Measurements from ENCODE around the gene ESRRG. TPM values are rescaled to one million over a fixed set of nuclear protein-coding genes. Genes with fewer than 3 reads are reported as not detected.

Gene ESRRG
- total RNA-seq, 2 experiments from 2014 or later: not detected

- Mint-ChIP-seq H3K4me1 (ENCODE audit: low read depth) (no peaks in the 10 kb centered on the region), H3K36me3 (ENCODE audit: low read depth) (no peaks in the 10 kb centered on the region)
- intact Hi-C loops (cut with micrococcal nuclease): no loop called here
Observed at GRCh38 chr1:216614011-216614934, 109.0 kb downstream of the ESRRG start.

GRCh38 chr1:216612291-216612690 lies 110.9 kb downstream of the ESRRG start:
- H3K27me3 Mint-ChIP-seq (ENCODE audit: low read depth): no peaks in the 10 kb centered on the region
- no peak overlapping the region for H3K4me3 Mint-ChIP-seq
- H3K9me3 Mint-ChIP-seq: peaks cover 4% of the 10 kb centered on the region
- DNase-seq: no peak
- no peaks in the 10 kb centered on the region for H3K36me3 Mint-ChIP-seq (ENCODE audit: low read depth)
- no peaks in the 10 kb centered on the region for H3K4me1 Mint-ChIP-seq (ENCODE audit: low read depth)
- CTCF ChIA-PET: no interaction called here
- intact Hi-C loops (cut with micrococcal nuclease): no loop called here
- no peak overlapping the region for H3K27ac Mint-ChIP-seq

More at GRCh38 chr1:216614011-216614934, 109.0 kb downstream of the ESRRG start:
- H3K27me3 Mint-ChIP-seq (ENCODE audit: low read depth): no peaks in the 10 kb centered on the region
- no peak overlapping the region for H3K4me3 Mint-ChIP-seq
- H3K27ac Mint-ChIP-seq: no peak overlapping the region
- no peak for DNase-seq
- peaks cover 4% of the 10 kb centered on the region for H3K9me3 Mint-ChIP-seq
- CTCF ChIA-PET: no interaction called here

- H3K27ac Mint-ChIP-seq: no peak overlapping the region
- DNase-seq: no peak
- no peaks in the 10 kb centered on the region for H3K36me3 Mint-ChIP-seq (ENCODE audit: low read depth)
Observed at GRCh38 chr1:216607067-216607697, 116.0 kb downstream of the ESRRG start.

GRCh38 chr1:216606047-216606637 lies 117.1 kb downstream of the ESRRG start:
- H3K27ac Mint-ChIP-seq: no peak overlapping the region
- peaks cover 3% of the 10 kb centered on the region for H3K9me3 Mint-ChIP-seq
- intact Hi-C loops (cut with micrococcal nuclease): no loop called here
- no peak overlapping the region for H3K4me3 Mint-ChIP-seq
- H3K4me1 Mint-ChIP-seq (ENCODE audit: low read depth): no peaks in the 10 kb centered on the region
- CTCF ChIA-PET: interaction anchor here (0.8 kb wide), 1 partner anchor 1084 kb away, joined by 3 read pairs; no protein-coding TSS in a partner anchor
- DNase-seq: no peak
- H3K36me3 Mint-ChIP-seq (ENCODE audit: low read depth): no peaks in the 10 kb centered on the region
- peaks cover 11% of the 10 kb centered on the region for H3K27me3 Mint-ChIP-seq (ENCODE audit: low read depth)

More at GRCh38 chr1:216607067-216607697, 116.0 kb downstream of the ESRRG start:
- CTCF ChIA-PET: no interaction called here
- H3K4me1 Mint-ChIP-seq (ENCODE audit: low read depth): no peaks in the 10 kb centered on the region
- H3K9me3 Mint-ChIP-seq: peaks cover 7% of the 10 kb centered on the region
- intact Hi-C loops (cut with micrococcal nuclease): no loop called here
- no peak overlapping the region for H3K4me3 Mint-ChIP-seq
- H3K27me3 Mint-ChIP-seq (ENCODE audit: low read depth): peaks cover 4% of the 10 kb centered on the region

- H3K27me3 Mint-ChIP-seq (ENCODE audit: low read depth): peaks cover 20% of the 10 kb centered on the region
- no peak overlapping the region for H3K27ac Mint-ChIP-seq
- H3K4me1 Mint-ChIP-seq (ENCODE audit: low read depth): peaks cover 4% of the 10 kb centered on the region
- CTCF ChIA-PET: interaction anchor here (0.6 kb wide), 1 partner anchor 48 kb away, joined by 3 read pairs; no protein-coding TSS in a partner anchor
- H3K36me3 Mint-ChIP-seq (ENCODE audit: low read depth): no peaks in the 10 kb centered on the region
- H3K4me3 Mint-ChIP-seq: no peak overlapping the region
- intact Hi-C loops (cut with micrococcal nuclease): no loop called here
- DNase-seq: no peak
- peaks cover 3% of the 10 kb centered on the region for H3K9me3 Mint-ChIP-seq
Observed at GRCh38 chr1:216604771-216605170, 118.5 kb downstream of the ESRRG start.

GRCh38 chr1:216600730-216601609 lies 122.3 kb downstream of the ESRRG start:
- Mint-ChIP-seq H3K4me1 (ENCODE audit: low read depth) (peaks cover 4% of the 10 kb centered on the region), H3K9me3 (peaks cover 3% of the 10 kb centered on the region), H3K4me3 (no peak overlapping the region), H3K36me3 (ENCODE audit: low read depth) (no peaks in the 10 kb centered on the region), H3K27me3 (ENCODE audit: low read depth) (peaks cover 25% of the 10 kb centered on the region), H3K27ac (no peak overlapping the region)
- intact Hi-C loops (cut with micrococcal nuclease): no loop called here
- CTCF ChIA-PET: no interaction called here
- no peak for DNase-seq

- Mint-ChIP-seq H3K4me1 (ENCODE audit: low read depth) (peaks cover 4% of the 10 kb centered on the region), H3K9me3 (peaks cover 3% of the 10 kb centered on the region), H3K27me3 (ENCODE audit: low read depth) (peaks cover 25% of the 10 kb centered on the region), H3K27ac (no peak overlapping the region), H3K36me3 (ENCODE audit: low read depth) (no peaks in the 10 kb centered on the region), H3K4me3 (no peak overlapping the region)
- CTCF ChIA-PET: no interaction called here
- no peak for DNase-seq
- intact Hi-C loops (cut with micrococcal nuclease): no loop called here
Observed at GRCh38 chr1:216599851-216600250, 123.4 kb downstream of the ESRRG start.

- Mint-ChIP-seq H3K36me3 (ENCODE audit: low read depth) (no peaks in the 10 kb centered on the region), H3K4me1 (ENCODE audit: low read depth) (peaks cover 4% of the 10 kb centered on the region)
Observed at GRCh38 chr1:216598448-216598847, 124.8 kb downstream of the ESRRG start.

GRCh38 chr1:216596281-216596862 lies 126.9 kb downstream of the ESRRG start:
- no peak for DNase-seq
- Mint-ChIP-seq H3K9me3 (peaks cover 2% of the 10 kb centered on the region), H3K36me3 (ENCODE audit: low read depth) (no peaks in the 10 kb centered on the region), H3K4me1 (ENCODE audit: low read depth) (peaks cover 4% of the 10 kb centered on the region), H3K4me3 (no peak overlapping the region), H3K27me3 (ENCODE audit: low read depth) (peaks cover 14% of the 10 kb centered on the region), H3K27ac (no peak overlapping the region)
- CTCF ChIA-PET: no interaction called here
- intact Hi-C loops (cut with micrococcal nuclease): no loop called here

More at GRCh38 chr1:216598448-216598847, 124.8 kb downstream of the ESRRG start:
- Mint-ChIP-seq H3K27me3 (ENCODE audit: low read depth) (peaks cover 25% of the 10 kb centered on the region), H3K4me3 (no peak overlapping the region), H3K27ac (no peak overlapping the region), H3K9me3 (peaks cover 2% of the 10 kb centered on the region)
- CTCF ChIA-PET: no interaction called here
- DNase-seq: no peak
- intact Hi-C loops (cut with micrococcal nuclease): no loop called here

- intact Hi-C loops (cut with micrococcal nuclease): no loop called here
- H3K27ac Mint-ChIP-seq: no peak overlapping the region
- peaks cover 4% of the 10 kb centered on the region for H3K9me3 Mint-ChIP-seq
- H3K4me3 Mint-ChIP-seq: no peak overlapping the region
- CTCF ChIA-PET: no interaction called here
- no peaks in the 10 kb centered on the region for H3K4me1 Mint-ChIP-seq (ENCODE audit: low read depth)
- DNase-seq: no peak
- H3K36me3 Mint-ChIP-seq (ENCODE audit: low read depth): no peaks in the 10 kb centered on the region
- no peaks in the 10 kb centered on the region for H3K27me3 Mint-ChIP-seq (ENCODE audit: low read depth)
Observed at GRCh38 chr1:216587715-216588114, 135.5 kb downstream of the ESRRG start.

GRCh38 chr1:216582151-216582550 lies 141.1 kb downstream of the ESRRG start:
- Mint-ChIP-seq H3K4me1 (ENCODE audit: low read depth) (no peaks in the 10 kb centered on the region), H3K36me3 (ENCODE audit: low read depth) (no peaks in the 10 kb centered on the region), H3K9me3 (peaks cover 4% of the 10 kb centered on the region), H3K4me3 (no peak overlapping the region), H3K27ac (no peak overlapping the region), H3K27me3 (ENCODE audit: low read depth) (no peaks in the 10 kb centered on the region)
- intact Hi-C loops (cut with micrococcal nuclease): no loop called here
- CTCF ChIA-PET: no interaction called here
- no peak for DNase-seq

Data from activated naive CD4-positive, alpha-beta T cell treated with anti-CD3 and anti-CD28 coated beads for 36 hours (primary cell).